Brain microvascular endothelial cell (primary cell): ENCODE data around the gene ZNF763.

Experiments
- DNase-seq: peaks from one replicate; pipeline ENCODE4 v3.0.0-alpha.2; 2020
- H3K27ac ChIP-seq: fragments of 250-450 bp; sonication (Bioruptor Pico); 2 replicates; pipeline ENCODE4 v1.5.1; 2020; ENCODE audit warnings: mild to moderate bottlenecking, moderate library complexity
- H3K27me3 ChIP-seq: fragments of 250-450 bp; sonication (Bioruptor Pico); replicated peaks from 2 replicates; pipeline ENCODE4 v1.5.1; 2020; ENCODE audit warnings: mild to moderate bottlenecking
- H3K36me3 ChIP-seq: fragments of 250-450 bp; sonication (Bioruptor Pico); replicated peaks from 2 replicates; pipeline ENCODE4 v1.5.1; 2020; ENCODE audit warnings: mild to moderate bottlenecking
- H3K4me3 ChIP-seq: 2 replicates; pipeline ENCODE4 v1.5.1; 2011; ENCODE audit warnings: low read depth, mild to moderate bottlenecking, control low read depth, low read length, moderate library complexity
- in situ Hi-C: cut with HindIII; loops from 2 replicates; pipeline ENCODE4 v1.10.0; 2017; ENCODE audit warnings: low sequenced_read_pairs, low pct_ligation_motif_present
- TF ChIP-seq, protein P1 (sequence below): IDR thresholded peaks from 2 replicates; pipeline ENCODE4 v1.5.1; 2011; ENCODE audit warnings: low read depth, mild to moderate bottlenecking, moderate library complexity, low read length, control low read depth, inconsistent platforms; ENCODE audit errors: missing control alignments

The ZNF763 gene

DNA sequence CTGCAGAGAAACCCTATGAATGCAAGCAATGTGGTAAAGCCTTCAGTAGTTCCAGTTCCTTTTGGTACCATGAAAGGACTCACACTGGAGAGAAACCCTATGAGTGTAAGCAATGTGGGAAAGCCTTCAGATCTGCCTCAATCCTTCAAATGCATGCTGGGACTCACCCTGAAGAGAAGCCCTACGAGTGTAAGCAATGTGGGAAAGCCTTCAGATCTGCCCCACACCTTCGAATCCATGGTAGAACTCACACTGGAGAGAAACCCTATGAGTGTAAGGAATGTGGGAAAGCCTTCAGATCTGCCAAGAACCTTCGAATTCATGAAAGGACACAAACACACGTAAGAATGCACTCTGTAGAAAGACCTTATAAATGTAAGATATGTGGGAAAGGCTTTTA lies 14.7 kb downstream of the ZNF763 start:
- Histone ChIP-seq H3K4me3 (no peak overlapping the region), H3K36me3 (no peaks in the 10 kb centered on the region), H3K27me3 (no peaks in the 10 kb centered on the region), H3K27ac (no peak overlapping the region)
- in situ Hi-C loops = no loop called here
- TF ChIP-seq, protein P1, sequence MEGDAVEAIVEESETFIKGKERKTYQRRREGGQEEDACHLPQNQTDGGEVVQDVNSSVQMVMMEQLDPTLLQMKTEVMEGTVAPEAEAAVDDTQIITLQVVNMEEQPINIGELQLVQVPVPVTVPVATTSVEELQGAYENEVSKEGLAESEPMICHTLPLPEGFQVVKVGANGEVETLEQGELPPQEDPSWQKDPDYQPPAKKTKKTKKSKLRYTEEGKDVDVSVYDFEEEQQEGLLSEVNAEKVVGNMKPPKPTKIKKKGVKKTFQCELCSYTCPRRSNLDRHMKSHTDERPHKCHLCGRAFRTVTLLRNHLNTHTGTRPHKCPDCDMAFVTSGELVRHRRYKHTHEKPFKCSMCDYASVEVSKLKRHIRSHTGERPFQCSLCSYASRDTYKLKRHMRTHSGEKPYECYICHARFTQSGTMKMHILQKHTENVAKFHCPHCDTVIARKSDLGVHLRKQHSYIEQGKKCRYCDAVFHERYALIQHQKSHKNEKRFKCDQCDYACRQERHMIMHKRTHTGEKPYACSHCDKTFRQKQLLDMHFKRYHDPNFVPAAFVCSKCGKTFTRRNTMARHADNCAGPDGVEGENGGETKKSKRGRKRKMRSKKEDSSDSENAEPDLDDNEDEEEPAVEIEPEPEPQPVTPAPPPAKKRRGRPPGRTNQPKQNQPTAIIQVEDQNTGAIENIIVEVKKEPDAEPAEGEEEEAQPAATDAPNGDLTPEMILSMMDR = no peak
- no peak for DNase-seq

DNA sequence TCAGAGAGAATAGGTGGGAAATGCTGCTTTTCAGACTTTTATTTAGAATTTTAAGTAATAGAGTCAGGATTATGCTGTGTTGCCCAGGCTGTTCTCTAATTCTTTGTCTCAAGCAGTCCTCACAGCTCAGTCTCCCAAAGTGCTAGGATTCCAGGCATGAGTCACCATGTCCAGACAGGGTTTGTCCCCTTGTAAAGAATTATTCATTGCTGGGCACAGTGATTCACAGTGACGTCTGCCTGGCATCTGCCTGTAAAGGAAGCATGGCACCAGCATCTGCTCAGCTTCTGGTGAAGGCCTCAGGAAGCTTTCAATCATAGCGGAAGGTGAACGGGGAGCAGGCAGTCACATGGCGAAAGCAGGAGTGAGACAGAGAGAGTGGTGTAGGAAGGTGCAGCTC lies 17.7 kb downstream of the ZNF763 start:
- peak; percentile 4 for DNase-seq
- in situ Hi-C loops = no loop called here
- no peak overlapping the region for H3K27ac ChIP-seq
- H3K4me3 ChIP-seq = no peak overlapping the region
- no peaks in the 10 kb centered on the region for H3K27me3 ChIP-seq
- TF ChIP-seq, protein P1 = no peak
- no peaks in the 10 kb centered on the region for H3K36me3 ChIP-seq

GRCh38 chr19:11984986-11985385 lies 20.1 kb downstream of the ZNF763 start:
- in situ Hi-C loops = no loop called here
- no peak for DNase-seq

DNA sequence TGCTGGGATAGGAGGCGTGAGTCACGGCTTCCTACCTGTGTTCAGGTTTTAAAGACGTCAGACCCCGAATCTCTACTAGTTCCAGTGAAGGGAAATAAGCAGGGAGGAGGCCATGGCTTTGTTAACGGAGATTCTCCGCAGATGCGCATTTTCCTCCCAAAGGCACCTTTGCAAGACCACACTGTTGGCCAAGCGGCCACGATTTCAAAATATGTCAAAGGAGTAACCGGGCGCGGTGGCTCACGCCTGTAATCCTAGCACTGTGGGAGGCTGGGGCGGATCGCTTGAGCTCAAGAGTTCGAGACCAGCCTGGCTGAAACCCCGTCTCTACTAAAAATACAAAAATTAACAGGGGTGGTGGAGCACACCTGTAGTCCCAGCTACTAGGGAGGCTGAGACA lies 21.9 kb downstream of the ZNF763 start:
- TF ChIP-seq, protein P1 = no peak

More at GRCh38 chr19:11984986-11985385, 20.1 kb downstream of the ZNF763 start:
- Histone ChIP-seq H3K4me3 (no peak overlapping the region), H3K27me3 (no peaks in the 10 kb centered on the region), H3K27ac (no peak overlapping the region), H3K36me3 (peaks cover 2% of the 10 kb centered on the region)
- TF ChIP-seq, protein P1 = peak; percentile 25

DNA sequence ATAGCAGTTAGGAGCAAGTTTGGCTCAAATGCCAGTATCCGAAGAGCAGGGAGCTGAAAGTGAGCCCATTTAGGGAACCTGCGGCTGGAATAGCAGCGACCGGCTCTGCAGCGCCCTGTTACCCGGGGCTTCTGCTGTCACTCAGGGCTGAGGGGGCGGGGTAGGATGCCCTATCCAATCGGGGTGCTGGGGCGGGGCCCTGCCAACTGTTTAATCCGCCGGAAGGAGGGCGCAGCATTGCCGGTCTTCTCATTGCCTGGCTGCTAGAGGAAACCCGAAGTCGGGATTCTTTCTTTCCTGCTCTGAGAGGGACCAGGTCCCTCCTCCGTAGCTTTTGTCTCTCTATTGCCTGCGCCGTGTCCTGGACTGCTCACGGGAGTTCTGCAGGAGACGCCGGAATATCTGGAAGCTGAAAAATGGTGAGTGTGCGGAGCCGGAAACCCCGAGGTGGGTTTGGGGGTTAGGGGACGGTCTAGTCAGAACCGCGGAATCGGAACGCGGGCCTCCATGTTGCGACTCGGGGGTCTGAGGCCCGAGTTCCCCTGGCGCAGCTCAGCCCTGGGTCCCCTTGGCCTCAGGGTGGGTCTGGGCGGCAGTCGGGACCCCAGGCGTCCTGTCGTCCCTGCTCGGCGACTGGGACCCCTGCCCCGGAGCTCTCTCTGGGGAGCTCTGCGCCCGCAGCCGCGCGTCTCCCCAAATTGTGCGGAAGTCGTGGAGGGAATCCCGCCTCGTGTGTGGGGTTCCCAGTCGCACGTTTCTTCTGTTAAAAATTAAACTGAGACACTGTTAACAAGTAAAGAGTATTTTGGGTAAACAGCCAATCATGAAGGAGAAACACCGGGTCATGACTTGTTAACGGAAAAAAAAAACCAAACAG lies 22.8 kb downstream of the ZNF763 start:
- H3K27ac ChIP-seq = peak overlapping the region; percentile 21
- TF ChIP-seq, protein P1 = no peak
- H3K27me3 ChIP-seq = no peaks in the 10 kb centered on the region
- H3K4me3 ChIP-seq = peak overlapping the region; percentile 92
- peak; percentile 95 for DNase-seq
- H3K36me3 ChIP-seq = peaks cover 2% of the 10 kb centered on the region
- in situ Hi-C loops = no loop called here

More for the DNA sequence above, 21.9 kb downstream of the ZNF763 start:
- Histone ChIP-seq H3K36me3 (peaks cover 2% of the 10 kb centered on the region), H3K4me3 (no peak overlapping the region), H3K27ac (no peak overlapping the region), H3K27me3 (no peaks in the 10 kb centered on the region)
- in situ Hi-C loops = no loop called here
- DNase-seq = no peak
